HG02981 (cell line): Measurements from ENCODE around the gene THBS4.

Source experiments
- ATAC-seq: cut with Tn5 transposase; IDR thresholded peaks from one replicate; pipeline ENCODE4 v1.9.1; 2021; ENCODE audit warnings: mild to moderate bottlenecking, moderate library complexity; ENCODE audit not compliant: unreplicated experiment

Gene THBS4

DNA sequence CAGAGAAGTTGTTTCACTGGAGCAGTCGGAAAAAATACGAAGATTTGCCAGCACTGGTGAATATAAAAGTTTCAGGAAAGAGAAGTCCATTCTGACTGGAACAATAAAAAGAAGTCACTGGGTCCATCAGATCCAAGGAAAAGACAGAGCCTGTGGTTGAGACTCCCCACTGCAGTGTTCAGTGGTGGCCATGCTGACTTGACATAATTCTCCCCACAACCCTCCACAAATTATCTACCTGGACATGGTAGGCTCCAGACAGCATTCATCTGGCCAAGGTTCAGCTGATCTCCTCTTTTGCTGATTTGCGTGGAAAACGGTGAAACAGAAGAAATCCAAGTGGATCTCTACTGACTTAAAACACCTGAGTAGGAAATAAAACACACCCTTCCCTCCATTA lies 8.0 kb downstream of the THBS4 start:
- ATAC-seq = no peak

DNA sequence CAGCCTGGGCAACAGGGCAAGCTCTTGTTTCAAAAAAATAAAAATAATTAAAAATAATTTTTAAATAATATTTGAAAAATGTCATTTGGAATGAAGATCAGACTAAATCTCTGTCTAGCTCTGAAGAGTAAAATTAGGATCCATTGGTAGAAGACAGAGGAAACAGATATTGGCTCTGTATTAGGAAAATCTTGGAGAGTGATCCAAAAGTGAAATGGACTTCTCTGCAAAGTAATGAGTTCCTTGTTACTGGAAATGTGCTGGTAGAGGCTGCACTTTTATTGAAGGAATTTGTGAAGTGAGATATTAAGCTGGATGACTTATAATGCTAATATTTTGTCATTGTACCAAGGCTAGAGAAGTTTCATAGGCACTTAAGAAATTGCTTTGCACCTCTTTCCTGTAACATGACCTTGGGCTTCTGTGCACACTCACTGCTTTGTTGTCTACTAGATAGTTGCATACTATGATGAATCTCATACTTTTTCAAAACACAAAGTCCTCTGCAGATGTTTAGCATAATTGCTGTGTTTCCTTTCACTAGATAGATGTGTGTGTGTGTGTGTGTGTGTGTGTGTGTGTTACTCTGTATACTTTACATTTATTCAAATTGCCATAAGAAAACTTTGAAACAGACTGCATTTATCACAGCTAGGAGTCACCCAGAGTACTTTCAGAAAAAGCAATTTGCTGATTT lies 13.1 kb downstream of the THBS4 start:
- no peak for ATAC-seq

DNA sequence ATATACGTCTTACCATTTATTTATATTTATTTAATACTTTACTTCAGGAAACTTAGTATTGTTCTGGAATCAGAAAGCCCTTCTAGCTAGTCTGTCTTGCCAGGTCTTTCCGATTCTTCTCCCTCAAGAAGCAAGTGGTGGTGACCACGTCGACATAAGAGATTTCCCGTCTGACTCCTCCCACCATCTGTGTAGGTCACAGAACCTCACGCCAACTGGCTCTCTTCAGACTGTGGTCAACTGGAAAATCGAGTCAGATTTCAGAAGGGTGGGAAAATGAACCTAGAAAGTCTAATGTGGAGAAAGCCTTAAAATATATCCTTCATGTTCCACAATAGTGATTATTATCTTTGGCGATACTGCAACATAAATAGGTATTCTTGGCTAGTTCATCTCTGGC lies 17.3 kb downstream of the THBS4 start:
- ATAC-seq = no peak

DNA sequence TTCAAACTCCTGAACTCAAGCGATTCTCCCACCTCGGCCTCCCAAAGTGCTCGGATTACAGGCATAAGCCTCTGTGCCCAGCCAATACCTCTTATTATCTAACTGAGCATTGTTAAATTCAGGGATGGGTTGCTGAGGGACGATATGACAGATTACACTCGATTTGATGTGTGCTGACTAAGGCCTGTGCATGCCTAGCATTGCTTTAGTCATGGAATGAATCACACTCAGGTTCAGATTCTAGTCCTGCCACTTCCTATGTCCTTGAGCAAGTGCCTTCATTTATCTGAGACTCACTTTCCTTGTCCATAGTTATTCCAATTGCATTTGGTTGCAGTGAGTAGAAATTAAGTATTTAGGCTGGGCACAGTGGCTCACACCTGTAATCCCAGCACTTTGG lies 19.5 kb downstream of the THBS4 start:
- ATAC-seq = no peak

DNA sequence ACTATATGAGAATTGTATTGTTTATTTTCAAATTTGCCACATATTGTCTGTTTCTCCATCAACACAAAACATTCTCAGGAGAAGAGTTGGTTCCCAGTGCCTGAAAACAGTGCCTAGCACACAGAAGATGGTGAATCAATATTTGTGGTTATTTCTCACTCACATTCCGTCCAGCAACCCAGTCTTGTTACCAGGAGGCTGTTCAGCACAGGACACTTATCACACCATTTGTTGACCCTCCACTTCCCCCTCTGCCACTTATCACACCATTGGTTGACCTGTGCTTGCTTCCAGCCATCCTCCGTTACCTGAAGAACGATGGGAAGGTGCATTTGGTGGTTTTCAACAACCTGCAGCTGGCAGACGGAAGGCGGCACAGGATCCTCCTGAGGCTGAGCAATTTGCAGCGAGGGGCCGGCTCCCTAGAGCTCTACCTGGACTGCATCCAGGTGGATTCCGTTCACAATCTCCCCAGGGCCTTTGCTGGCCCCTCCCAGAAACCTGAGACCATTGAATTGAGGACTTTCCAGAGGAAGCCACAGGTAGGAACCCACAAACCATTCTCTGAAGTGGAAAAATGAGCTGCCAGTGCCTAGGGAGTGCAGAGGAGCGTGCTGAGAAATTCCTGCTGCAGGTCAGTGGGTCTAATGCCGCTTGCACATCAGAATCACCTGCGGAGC lies 20.5 kb downstream of the THBS4 start:
- ATAC-seq = no peak

DNA sequence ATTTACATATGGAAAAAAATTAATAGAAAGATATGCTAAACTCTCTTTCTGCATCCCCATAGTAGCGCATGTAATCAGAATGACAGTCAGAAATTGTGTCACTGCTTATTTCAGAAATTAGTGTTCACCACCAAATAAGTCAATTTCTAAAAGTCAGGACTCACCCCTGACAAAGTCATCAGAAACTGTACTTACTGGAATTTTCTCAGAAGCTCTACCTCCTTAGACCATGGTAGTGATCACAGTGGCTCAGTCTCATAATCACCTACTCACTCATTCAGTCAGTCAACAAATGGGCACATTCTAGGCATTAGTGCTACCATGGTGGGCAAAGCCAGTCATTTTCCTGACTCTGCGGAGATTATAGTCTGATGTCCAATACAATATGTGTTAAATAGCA lies 22.0 kb downstream of the THBS4 start:
- no peak for ATAC-seq

DNA sequence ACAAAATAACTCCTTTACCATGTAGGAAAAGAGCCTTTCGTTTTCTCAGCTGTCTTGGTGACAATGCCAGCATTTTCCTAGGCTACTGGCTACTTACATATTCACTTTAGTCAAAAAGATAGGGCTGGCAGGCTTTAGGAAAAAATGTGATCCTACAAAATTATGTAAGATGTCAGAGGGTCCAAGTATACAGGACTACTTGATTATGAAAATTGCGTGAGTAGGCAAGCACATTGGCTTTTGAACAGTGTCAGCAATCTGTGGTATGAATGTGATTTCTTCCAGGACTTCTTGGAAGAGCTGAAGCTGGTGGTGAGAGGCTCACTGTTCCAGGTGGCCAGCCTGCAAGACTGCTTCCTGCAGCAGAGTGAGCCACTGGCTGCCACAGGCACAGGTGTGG lies 22.8 kb downstream of the THBS4 start:
- no peak for ATAC-seq

DNA sequence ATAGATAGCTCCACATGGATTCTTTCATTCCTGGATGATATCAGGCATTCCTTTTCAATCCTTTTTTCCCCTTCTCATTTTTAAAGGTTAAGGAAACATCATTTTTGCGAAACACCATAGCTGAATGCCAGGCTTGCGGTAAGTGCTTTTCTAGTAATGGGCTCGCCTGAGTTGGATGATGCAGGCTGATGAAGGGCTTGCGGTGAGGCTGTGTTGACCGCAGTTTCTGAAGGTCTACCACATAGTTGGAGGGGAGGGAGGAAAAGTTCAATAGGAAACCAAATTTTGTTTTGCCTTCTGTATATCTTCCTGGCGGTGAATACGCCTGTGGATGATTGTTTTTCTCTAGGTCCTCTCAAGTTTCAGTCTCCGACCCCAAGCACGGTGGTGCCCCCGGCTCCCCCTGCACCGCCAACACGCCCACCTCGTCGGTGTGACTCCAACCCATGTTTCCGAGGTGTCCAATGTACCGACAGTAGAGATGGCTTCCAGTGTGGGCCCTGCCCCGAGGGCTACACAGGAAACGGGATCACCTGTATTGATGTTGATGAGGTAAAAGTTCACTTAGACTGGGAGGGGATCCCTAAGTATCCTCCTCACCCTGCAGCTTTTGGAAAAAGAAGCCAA lies 24.3 kb downstream of the THBS4 start:
- no peak for ATAC-seq

DNA sequence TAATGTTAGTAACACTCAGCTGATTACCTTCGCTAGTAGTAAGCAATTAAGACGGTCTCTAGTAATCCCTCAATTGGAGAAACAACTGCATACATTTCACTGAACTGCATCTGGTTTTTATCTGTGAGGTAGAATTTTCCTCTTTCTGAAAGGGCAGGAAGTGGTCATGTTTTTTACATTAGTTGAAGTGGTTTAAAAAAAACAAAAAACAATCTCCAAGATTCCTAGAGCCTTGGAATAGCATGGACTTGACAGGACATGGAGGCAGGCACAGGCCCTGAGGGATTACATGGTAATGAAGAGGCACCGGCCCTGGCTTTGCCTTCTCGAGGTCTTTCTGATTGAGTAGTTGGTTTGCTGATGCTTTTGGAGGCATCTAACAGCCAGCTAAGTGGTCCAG lies 25.8 kb downstream of the THBS4 start:
- ATAC-seq = no peak

DNA sequence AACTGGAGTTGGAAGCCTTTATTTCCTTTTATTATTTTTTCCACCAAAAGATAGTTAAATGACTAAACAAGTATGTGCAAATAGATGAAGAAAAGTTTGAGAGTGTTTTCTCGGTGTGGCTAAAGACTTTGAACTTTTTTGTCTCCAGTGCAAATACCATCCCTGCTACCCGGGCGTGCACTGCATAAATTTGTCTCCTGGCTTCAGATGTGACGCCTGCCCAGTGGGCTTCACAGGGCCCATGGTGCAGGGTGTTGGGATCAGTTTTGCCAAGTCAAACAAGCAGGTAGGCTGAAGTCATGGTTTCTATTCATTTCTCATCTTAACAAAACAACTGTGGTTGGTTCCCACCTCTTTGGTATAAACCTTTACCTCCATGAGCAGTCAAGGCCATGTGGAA lies 26.4 kb downstream of the THBS4 start:
- ATAC-seq = no peak

DNA sequence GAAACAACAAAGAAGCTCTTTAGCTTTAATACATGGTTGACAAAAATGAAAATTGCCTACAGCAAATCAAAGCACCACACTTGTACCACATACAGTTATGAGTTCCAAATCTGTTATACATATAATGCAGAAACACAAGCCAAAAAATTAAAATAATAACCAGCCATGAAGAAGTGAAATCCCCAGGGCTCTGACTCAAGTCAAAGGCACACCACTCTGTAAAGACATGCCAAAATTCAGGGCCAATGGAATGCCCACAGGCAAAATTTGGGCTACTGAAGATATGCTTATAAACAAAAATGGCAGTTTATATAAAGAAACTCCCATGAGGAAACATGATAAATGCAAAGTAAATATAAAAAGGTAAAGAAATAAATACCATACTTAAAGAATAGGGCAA lies 29.0 kb downstream of the THBS4 start:
- ATAC-seq = no peak

DNA sequence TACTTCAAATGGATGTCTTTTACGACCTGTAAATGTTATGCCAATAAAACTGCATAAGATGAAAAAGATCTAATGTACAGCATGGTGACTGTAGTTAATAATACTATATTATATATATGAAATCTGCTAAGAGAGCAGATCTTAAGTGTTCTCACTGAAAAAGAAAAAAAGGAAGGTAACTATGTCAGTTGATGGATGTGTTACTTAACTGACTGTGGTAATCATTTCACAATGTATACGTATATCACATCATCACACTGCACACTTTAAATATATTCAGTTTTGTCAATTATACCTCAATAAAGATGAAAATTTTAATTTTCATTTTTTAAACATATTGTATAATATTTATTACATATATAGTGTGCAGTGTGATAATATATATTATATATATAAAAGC lies 31.9 kb downstream of the THBS4 start:
- no peak for ATAC-seq

DNA sequence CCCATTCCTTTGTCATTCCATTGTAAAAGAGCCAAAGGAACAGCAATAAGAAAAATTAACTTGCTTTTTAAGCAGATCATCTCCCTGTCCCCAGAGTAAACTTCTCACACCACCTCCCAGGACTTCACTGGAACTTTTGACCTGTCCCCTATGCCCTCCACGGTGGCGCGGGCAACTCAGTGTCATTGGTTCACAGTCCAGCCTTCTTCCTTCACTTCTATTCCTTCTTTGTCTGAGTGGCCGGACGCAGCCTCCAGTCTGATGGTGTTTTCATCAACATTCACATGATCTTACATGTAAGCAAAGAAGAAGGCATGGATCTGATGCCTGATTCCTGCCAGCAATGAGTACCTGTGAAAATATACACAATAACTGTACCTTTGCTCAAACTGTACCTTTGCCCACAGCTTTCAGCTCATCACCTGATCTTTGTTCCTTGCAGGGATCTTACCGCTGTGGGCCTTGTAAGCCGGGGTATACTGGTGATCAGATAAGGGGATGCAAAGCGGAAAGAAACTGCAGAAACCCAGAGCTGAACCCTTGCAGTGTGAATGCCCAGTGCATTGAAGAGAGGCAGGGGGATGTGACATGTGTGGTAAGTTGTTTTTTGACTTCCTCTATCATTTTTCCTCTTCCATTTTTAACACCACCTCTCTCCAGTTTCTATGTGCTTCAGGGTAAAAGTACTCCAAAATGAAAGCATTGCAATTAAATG lies 32.5 kb downstream of the THBS4 start:
- ATAC-seq = no peak

DNA sequence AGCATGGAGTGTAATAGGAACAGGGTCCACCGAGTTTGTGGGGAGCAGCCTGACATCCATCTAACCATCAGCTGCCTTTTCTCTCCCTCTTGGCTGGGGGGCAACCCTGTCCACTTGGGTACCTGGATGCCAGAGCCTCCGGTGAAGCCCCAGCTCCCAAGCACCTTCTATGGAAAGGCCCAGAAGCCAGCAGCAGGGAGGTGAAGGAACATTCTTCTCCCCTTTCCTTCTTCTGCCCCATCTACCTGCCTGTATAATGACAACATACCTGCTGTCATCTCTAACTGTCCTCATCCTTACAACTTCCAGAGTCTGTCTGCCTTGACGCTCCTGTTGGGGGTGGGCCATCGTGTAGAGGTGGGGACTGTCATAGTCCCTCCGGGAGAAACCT lies 33.1 kb downstream of the THBS4 start:
- ATAC-seq = no peak

DNA sequence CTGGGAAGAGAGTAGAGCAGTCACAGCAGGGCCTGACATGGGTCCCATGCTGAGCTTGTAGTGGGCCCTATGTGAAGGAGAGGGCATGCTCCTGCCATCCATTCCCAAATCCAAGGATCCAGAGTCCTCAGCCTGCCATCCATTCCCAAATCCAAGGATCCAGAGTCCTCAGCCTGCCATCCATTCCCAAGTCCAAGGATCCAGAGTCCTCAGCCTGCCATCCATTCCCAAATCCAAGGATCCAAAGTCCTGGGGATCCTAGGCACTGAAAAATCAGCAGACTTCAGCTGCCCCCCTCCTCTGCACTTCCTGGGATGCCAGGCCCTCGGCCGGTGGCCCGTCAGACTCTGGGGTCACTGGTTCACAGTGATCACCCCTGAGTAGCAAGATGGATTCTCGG lies 33.6 kb downstream of the THBS4 start:
- no peak for ATAC-seq

DNA sequence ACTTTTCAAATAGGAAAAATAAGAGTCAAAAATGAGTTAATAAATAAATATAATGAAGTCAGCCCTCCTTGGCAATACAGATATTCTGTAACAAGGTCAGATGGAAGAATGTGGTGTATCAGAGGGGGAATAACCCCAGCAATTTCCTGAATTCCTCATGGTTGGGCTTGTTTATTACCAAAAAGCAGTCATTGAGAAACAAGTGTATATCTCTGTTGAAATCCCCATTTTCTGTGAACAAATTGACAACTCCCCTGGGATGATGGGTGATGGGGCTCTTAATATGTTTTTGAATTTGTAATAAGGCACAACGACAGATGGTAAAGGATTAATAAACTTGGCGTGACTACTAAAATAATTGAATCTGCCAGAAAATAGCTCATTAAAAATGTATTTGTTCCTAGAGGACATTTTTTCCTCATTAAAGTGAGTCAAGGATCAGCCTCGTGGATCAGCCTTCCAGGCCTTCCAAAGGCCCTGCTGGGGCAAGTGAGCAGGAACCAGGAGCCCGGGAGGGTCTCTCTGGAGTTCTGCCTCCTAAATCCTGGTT lies 34.2 kb downstream of the THBS4 start:
- ATAC-seq = no peak

DNA sequence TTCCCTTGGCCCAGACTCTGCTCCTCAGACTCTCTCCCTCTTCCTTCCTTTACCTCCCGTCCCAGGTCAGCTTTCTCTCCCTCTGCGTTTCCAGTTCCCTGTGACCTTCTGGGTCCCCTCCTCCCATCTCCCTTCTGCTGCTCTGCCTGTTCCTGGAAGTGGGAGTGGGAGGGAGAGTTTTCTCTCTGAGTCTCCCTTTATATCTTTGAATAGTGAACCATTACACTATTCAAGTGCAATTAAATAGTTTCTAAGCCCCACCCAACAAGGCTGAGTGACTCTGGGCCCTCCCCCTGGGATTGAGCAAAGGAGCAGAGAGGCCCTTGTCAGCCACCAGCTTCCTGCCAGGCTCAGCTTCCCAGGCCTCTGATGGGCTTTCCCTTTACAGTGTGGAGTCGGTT lies 34.8 kb downstream of the THBS4 start:
- ATAC-seq = no peak

DNA sequence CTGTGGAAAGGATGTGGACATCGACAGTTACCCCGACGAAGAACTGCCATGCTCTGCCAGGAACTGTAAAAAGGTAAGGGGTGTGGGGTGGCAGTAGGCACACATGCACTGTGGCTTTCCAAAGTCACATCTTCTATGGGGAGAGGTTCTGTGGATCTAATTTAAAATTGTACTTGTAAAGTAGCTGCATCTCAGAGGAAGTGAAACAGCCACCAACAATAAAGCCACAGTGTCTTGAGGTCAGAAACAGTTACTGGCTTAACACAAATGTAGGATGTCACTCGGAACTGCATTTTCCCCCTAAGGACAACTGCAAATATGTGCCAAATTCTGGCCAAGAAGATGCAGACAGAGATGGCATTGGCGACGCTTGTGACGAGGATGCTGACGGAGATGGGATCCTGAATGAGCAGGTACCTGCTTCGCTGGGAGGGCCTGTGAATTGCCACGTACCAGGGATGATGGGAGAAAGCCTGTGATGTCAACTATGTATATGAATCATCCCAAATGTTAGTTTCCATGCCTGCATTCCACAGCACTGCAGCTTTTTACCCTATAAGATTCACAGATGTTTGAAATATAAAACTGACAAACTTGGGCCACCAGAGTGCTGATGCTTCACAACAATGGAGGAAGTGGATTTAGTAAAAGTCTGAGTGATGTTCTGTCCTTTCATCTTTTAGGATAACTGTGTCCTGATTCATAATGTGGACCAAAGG lies 35.3 kb downstream of the THBS4 start:
- no peak for ATAC-seq

DNA sequence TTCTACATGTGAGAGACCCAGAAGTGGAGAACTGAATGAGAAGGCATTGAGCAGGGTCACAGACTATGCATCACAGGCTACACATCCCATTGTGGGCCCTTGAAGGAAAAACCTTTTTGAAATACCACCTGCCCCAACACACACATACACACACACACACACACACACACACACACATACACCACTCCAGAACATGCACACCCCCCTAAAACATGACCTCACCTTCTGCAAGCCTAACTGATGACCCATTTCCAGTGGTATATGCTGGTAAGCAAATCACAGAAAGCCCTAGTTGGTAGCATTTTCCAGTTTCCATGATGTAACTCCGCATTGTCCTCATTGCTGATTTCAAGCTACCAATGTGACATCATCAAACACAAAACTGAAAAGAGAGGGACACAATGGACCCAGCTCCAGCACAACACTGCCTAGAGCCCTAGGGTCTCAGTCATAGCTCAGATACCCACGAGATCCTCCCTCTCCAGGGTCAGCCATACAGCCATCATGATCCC lies 36.4 kb downstream of the THBS4 start:
- ATAC-seq = no peak
